HEK293T (cell line): ENCODE results near the gene DCXR.
A peak's percentile ranks its signal among the peaks of the same experiment; 100 is the strongest.

Experiments
- CTCF ChIA-PET: fragments of 350-600 bp; formaldehyde crosslinking; extraction: SDS; loops from one replicate; lab custom pipeline; 2021; ENCODE audit warnings: antibody characterized with exemption, inconsistent platforms; lab: Yijun Ruan, JAX
- POLR2A ChIA-PET: fragments of 350-600 bp; formaldehyde crosslinking; extraction: SDS; loops from one replicate; lab custom pipeline; 2020; ENCODE audit warnings: antibody characterized with exemption, inconsistent platforms; lab: Yijun Ruan, JAX
- DNase-seq: peaks from one replicate; pipeline ENCODE4 v3.0.0; 2012; ENCODE audit warnings: mixed read lengths; ENCODE audit errors: extremely low spot score
- ARNT ChIP-seq: fragments of 450-650 bp; IDR thresholded peaks from 2 replicates; pipeline ENCODE4 v1.6.1; 2017; ENCODE audit warnings: mild to moderate bottlenecking
- BHLHE40 ChIP-seq: fragments of 450-650 bp; IDR thresholded peaks from 2 replicates; pipeline ENCODE4 v1.6.1; 2016; ENCODE audit warnings: mild to moderate bottlenecking, moderate library complexity, borderline replicate concordance
- CTBP1 ChIP-seq: fragments of 450-650 bp; IDR thresholded peaks from 2 replicates; pipeline ENCODE4 v1.6.1; 2016; ENCODE audit warnings: borderline replicate concordance
- ELF4 ChIP-seq: fragments of 450-650 bp; IDR thresholded peaks from 2 replicates; pipeline ENCODE4 v1.6.1; 2017; ENCODE audit warnings: antibody characterized with exemption
- FOXA1 ChIP-seq: fragments of 450-650 bp; IDR thresholded peaks from 2 replicates; pipeline ENCODE4 v1.6.1; 2016; ENCODE audit warnings: mild to moderate bottlenecking
- FOXK2 ChIP-seq: fragments of 450-650 bp; IDR thresholded peaks from 2 replicates; pipeline ENCODE4 v1.6.1; 2016; ENCODE audit warnings: mild to moderate bottlenecking
- FOXM1 ChIP-seq: fragments of 450-650 bp; IDR thresholded peaks from 2 replicates; pipeline ENCODE4 v1.6.1; 2017; ENCODE audit warnings: mild to moderate bottlenecking, borderline replicate concordance
- HDGF ChIP-seq: fragments of 450-650 bp; IDR thresholded peaks from 2 replicates; pipeline ENCODE4 v1.6.1; 2017; ENCODE audit warnings: antibody characterized with exemption, borderline replicate concordance
- L3MBTL2 ChIP-seq: fragments of 450-650 bp; conservative IDR thresholded peaks from 2 replicates; pipeline ENCODE4 v1.6.1; 2016; ENCODE audit warnings: mild to moderate bottlenecking
- LEF1 ChIP-seq: fragments of 450-650 bp; IDR thresholded peaks from 2 replicates; pipeline ENCODE4 v1.6.1; 2017; ENCODE audit warnings: mild to moderate bottlenecking, borderline replicate concordance
- NFRKB ChIP-seq: fragments of 450-650 bp; IDR thresholded peaks from 2 replicates; pipeline ENCODE4 v1.6.1; 2016; ENCODE audit warnings: mild to moderate bottlenecking, moderate library complexity
- PKNOX1 ChIP-seq: fragments of 450-650 bp; IDR thresholded peaks from 2 replicates; pipeline ENCODE4 v1.6.1; 2016
- SP1 ChIP-seq: fragments of 450-650 bp; IDR thresholded peaks from 2 replicates; pipeline ENCODE4 v1.6.1; 2017
- SUZ12 ChIP-seq: fragments of 450-650 bp; IDR thresholded peaks from 2 replicates; pipeline ENCODE4 v1.6.1; 2016; ENCODE audit warnings: mild to moderate bottlenecking
- TARDBP ChIP-seq: fragments of 450-650 bp; IDR thresholded peaks from 2 replicates; pipeline ENCODE4 v1.6.1; 2016
- ZNF384 ChIP-seq: fragments of 450-650 bp; IDR thresholded peaks from 2 replicates; pipeline ENCODE4 v1.6.1; 2016

DCXR gene

GRCh38 chr17:82076785-82077591, 39.5 kb upstream of the DCXR start:
- no peak for DNase-seq
- TF ChIP-seq PKNOX1 (no peak), BHLHE40 (no peak)
- ChIA-PET CTCF (interaction anchor here (1.5 kb wide), 1 partner anchor 46 kb away, joined by 4 read pairs; no protein-coding TSS in a partner anchor), POLR2A (interaction anchor here (0.9 to 1.9 kb wide), 5 partner anchors 10 to 21 kb away, joined by 3 to 9 read pairs (median 3); partner anchors contain the start of genes DUS1L and FASN)

DNA sequence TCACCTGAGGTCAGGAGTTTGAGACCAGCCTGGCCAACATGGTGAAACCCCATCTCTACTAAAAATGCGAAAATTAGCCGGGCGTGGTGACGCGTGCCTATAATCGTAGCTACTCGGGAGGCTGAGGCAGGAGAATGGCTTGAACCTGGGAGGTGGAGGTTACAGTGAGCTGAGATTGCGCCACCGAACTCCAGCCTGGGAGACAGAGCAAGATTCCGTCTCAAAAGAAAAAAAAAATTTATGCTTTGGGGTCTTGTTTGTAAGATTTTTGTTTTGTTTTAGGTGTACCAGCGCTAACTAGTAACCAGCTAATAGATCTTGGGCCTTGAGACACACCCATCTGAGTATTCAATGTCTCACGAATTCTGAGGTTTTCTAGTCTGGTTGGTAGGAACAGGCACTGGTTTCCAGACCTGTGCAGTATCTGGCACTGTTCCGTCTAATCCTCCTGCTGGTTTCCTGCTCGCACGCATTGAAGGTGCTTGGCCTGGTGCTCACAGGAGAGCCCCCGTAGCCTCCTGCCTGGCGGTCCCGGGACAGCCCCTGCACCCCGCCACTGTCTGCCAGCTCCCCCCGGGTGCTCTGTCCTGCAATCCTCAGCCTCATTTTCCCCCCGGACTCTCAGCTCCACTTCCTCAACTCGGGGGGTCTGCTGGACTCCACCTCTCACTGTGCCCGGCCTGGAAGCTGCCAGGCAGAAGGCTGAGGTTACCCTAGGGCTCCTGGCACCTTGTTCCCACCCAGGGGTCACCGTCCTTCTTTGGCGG, 38.7 kb upstream of the DCXR start:
- CTCF ChIA-PET = interaction anchor here (1.5 kb wide), 1 partner anchor 46 kb away, joined by 4 read pairs; no protein-coding TSS in a partner anchor
- POLR2A ChIA-PET = interaction anchor here (1.2 to 1.9 kb wide), 4 partner anchors 10 to 22 kb away, joined by 3 to 9 read pairs (median 6); partner anchors contain the start of genes DUS1L and FASN
- DNase-seq = no peak
- no peak for TF ChIP-seq ZNF384
- TF ChIP-seq ARNT = no peak
- no peak for TF ChIP-seq HDGF
- TF ChIP-seq NFRKB = no peak
- TF ChIP-seq BHLHE40 = no peak
- no peak for TF ChIP-seq SUZ12
- no peak for TF ChIP-seq CTBP1
- TF ChIP-seq PKNOX1 = no peak

DNA sequence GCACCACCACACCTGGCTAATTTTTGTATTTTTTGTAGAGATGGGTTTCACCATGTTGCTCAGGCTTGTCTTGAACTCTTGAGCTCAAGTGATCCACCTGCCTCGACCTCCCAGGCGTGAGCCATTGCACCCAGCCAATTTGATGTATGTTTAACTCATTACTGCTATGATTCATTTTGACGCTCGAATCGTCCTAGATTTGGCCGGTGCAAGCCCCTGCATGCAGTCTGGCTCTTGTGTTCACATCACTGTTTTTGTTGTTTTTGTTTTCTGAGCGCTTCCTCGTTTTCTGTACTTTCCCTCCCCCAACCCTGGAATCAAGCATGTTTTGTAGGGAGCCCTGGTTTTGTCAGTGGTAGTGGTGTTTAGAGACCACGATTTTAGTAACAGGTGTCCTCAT, 35.9 kb upstream of the DCXR start:
- TF ChIP-seq ARNT (no peak), SUZ12 (no peak), TARDBP (no peak), ZNF384 (no peak), NFRKB (no peak), ELF4 (no peak), SP1 (no peak), FOXK2 (no peak), L3MBTL2 (no peak), PKNOX1 (no peak), FOXA1 (no peak), HDGF (no peak), LEF1 (no peak), FOXM1 (no peak), CTBP1 (no peak), BHLHE40 (no peak)
- POLR2A ChIA-PET = interaction anchor here (1.0 kb wide), 1 partner anchor 25 kb away, joined by 4 read pairs; the partner anchor contains the start of gene FASN
- CTCF ChIA-PET = no interaction called here
- DNase-seq = no peak

GRCh38 chr17:82072827-82073226, 35.3 kb upstream of the DCXR start:
- ChIA-PET CTCF (no interaction called here), POLR2A (interaction anchor here (1.0 kb wide), 1 partner anchor 26 kb away, joined by 4 read pairs; the partner anchor contains the start of gene FASN)
- TF ChIP-seq FOXA1 = no peak
- DNase-seq = no peak

DNA sequence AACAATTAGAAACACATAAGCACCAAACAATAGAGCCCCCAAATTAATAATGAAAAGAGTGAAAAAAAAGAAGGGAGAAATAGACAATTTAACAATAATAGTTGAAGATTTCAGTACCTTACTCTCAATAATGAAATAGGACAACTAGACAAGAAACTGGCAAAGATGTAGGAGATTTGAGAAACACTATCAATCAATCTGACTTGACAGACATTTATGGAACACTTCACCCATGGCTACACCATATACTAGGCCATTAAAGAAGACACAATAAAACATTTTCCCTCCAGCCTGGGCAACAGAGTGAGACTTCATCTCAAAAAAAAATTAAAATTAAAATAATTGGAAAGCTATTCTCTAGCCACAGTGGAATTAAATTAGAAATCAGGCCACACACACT, 33.1 kb upstream of the DCXR start:
- CTCF ChIA-PET = no interaction called here
- POLR2A ChIA-PET = interaction anchor here (1.8 kb wide), 2 partner anchors 14 to 28 kb away, joined by 3 to 4 read pairs; no protein-coding TSS in a partner anchor
- no peak for DNase-seq
- TF ChIP-seq TARDBP (no peak), NFRKB (no peak), PKNOX1 (peak; percentile 90), HDGF (no peak), FOXM1 (no peak)
